RCC 7860 (cell line): ENCODE measurements around the gene KANSL1.

Source experiments
- DNase-seq: peaks from one replicate; pipeline ENCODE4 v3.0.0-alpha.2; 2015; ENCODE audit warnings: low spot score
- FAIRE-seq: peaks from 2 replicates; lab custom pipeline; 2012; peaks lifted over from hg19 to GRCh38; lab: Jason Lieb, UNC

KANSL1 gene

GRCh38 chr17:46044286-46044928 is 148.8 kb downstream of the KANSL1 start:
- DNase-seq (peak; percentile 60), FAIRE-seq (peak; percentile 16)

- DNase-seq = no peak
- FAIRE-seq = no peak
Observed at GRCh38 chr17:46043606-46044005, 149.6 kb downstream of the KANSL1 start.

- DNase-seq (no peak), FAIRE-seq (no peak)
Observed at GRCh38 chr17:46042925-46043324, 150.3 kb downstream of the KANSL1 start.

GRCh38 chr17:46042246-46042645 is 151.0 kb downstream of the KANSL1 start:
- DNase-seq (no peak), FAIRE-seq (no peak)

GRCh38 chr17:46039592-46040186 is 153.5 kb downstream of the KANSL1 start:
- DNase-seq (no peak), FAIRE-seq (no peak)

GRCh38 chr17:46038937-46039336 is 154.3 kb downstream of the KANSL1 start:
- FAIRE-seq (no peak), DNase-seq (no peak)

- no peak for FAIRE-seq
Observed at GRCh38 chr17:46038414-46038813, 154.8 kb downstream of the KANSL1 start.

GRCh38 chr17:46037722-46038255 is 155.4 kb downstream of the KANSL1 start:
- FAIRE-seq (no peak), DNase-seq (no peak)

More at GRCh38 chr17:46038414-46038813, 154.8 kb downstream of the KANSL1 start:
- no peak for DNase-seq

GRCh38 chr17:46036491-46036890 is 156.7 kb downstream of the KANSL1 start:
- FAIRE-seq (no peak), DNase-seq (no peak)

- FAIRE-seq (no peak), DNase-seq (no peak)
Observed at GRCh38 chr17:46035112-46035818, 158.0 kb downstream of the KANSL1 start.

- no peak for FAIRE-seq
Observed at GRCh38 chr17:46033392-46033791, 159.8 kb downstream of the KANSL1 start.

GRCh38 chr17:46032909-46033308 is 160.3 kb downstream of the KANSL1 start:
- DNase-seq (no peak), FAIRE-seq (no peak)

More at GRCh38 chr17:46033392-46033791, 159.8 kb downstream of the KANSL1 start:
- no peak for DNase-seq

GRCh38 chr17:46031920-46032319 is 161.3 kb downstream of the KANSL1 start:
- no peak for FAIRE-seq
- no peak for DNase-seq

- DNase-seq (no peak), FAIRE-seq (no peak)
Observed at GRCh38 chr17:46031440-46031839, 161.8 kb downstream of the KANSL1 start.

- DNase-seq = no peak
- FAIRE-seq = no peak
Observed at GRCh38 chr17:46030752-46031151, 162.5 kb downstream of the KANSL1 start.

- FAIRE-seq = no peak
Observed at GRCh38 chr17:46029627-46030026, 163.6 kb downstream of the KANSL1 start.

GRCh38 chr17:46028981-46029565 is 164.2 kb downstream of the KANSL1 start:
- no peak for DNase-seq
- FAIRE-seq = no peak

More at GRCh38 chr17:46029627-46030026, 163.6 kb downstream of the KANSL1 start:
- DNase-seq = no peak

GRCh38 chr17:46028374-46028773 is 164.9 kb downstream of the KANSL1 start:
- DNase-seq = no peak
- FAIRE-seq = no peak

- FAIRE-seq (no peak), DNase-seq (no peak)
Observed at GRCh38 chr17:46027976-46028325, 165.3 kb downstream of the KANSL1 start.

- no peak for FAIRE-seq
- DNase-seq = no peak
Observed at GRCh38 chr17:46027048-46027975, 165.9 kb downstream of the KANSL1 start.
